ENCODE measurements around the gene EGLN1. TPM values are rescaled to one million over a fixed set of nuclear protein-coding genes. Genes with fewer than 3 reads are reported as not detected.
A peak's percentile ranks its signal among the peaks of the same experiment; 100 is the strongest.

Gene EGLN1
- total and polyA plus RNA-seq, 4 donors: 4.5 to 45.1 (median 16.3) TPM

- DNase-seq (no peak), ATAC-seq (ENCODE audit: insufficient read depth, low FRiP score) (no peak)
- Histone ChIP-seq H3K27me3 (ENCODE audit: control insufficient read depth in 3 of 3, insufficient read depth in 3 of 3, low read length in 2 of 3) (no peaks in the 10 kb centered on the region), H3K4me1 (ENCODE audit: control insufficient read depth in 5 of 5, insufficient read depth in 5 of 5, low read length in 5 of 5) (peaks cover 0 to 60% (median 7%) of the 10 kb centered on the region in 5 donors), H3K36me3 (ENCODE audit: control insufficient read depth in 4 of 4, insufficient read depth in 4 of 4, low read length in 4 of 4) (no peaks in the 10 kb centered on the region), H3K27ac (ENCODE audit: low read depth in 1 of 2, low read length in 1 of 2) (no peak overlapping the region), H3K4me3 (no peak overlapping the region), H3K9ac (ENCODE audit: insufficient read depth in 1 of 2, low read length in 2 of 2) (no peak overlapping the region), H3K9me3 (ENCODE audit: control insufficient read depth in 4 of 4, insufficient read depth in 3 of 4, low read length in 3 of 4) (no peaks in the 10 kb centered on the region)
- TF ChIP-seq CTCF (IDR thresholded peaks at IDR 0.05; ENCODE audit: control extremely low read depth, extremely low read depth): no peak
Measured at GRCh38 chr1:231386466-231386865, 35.6 kb downstream of the EGLN1 start.

- ATAC-seq (ENCODE audit: insufficient read depth, low FRiP score) (peak; percentile 43), DNase-seq (no peak)
- WGBS, 2 donors: 75 to 89% methylated on average over 2 of the region's 2 CpGs
- H3K4me3 ChIP-seq: no peak overlapping the region
- no peaks in the 10 kb centered on the region for H3K9me3 ChIP-seq (ENCODE audit: control insufficient read depth in 4 of 4, insufficient read depth in 3 of 4, low read length in 3 of 4)
- no peak for TF ChIP-seq CTCF (IDR thresholded peaks at IDR 0.05; ENCODE audit: control extremely low read depth, extremely low read depth)
- peaks cover 0 to 56% (median 6%) of the 10 kb centered on the region in 5 donors for H3K4me1 ChIP-seq (ENCODE audit: control insufficient read depth in 5 of 5, insufficient read depth in 5 of 5, low read length in 5 of 5)
- H3K27me3 ChIP-seq (ENCODE audit: control insufficient read depth in 3 of 3, insufficient read depth in 3 of 3, low read length in 2 of 3): no peaks in the 10 kb centered on the region
- no peak overlapping the region for H3K9ac ChIP-seq (ENCODE audit: insufficient read depth in 1 of 2, low read length in 2 of 2)
- H3K36me3 ChIP-seq (ENCODE audit: control insufficient read depth in 4 of 4, insufficient read depth in 4 of 4, low read length in 4 of 4): no peaks in the 10 kb centered on the region
- no peak overlapping the region for H3K27ac ChIP-seq (ENCODE audit: low read depth in 1 of 2, low read length in 1 of 2)
Measured at GRCh38 chr1:231385416-231385748, 36.7 kb downstream of the EGLN1 start.

- 97 to 98% methylated on average over 6 of the region's 6 CpGs for WGBS, 2 donors
Measured at GRCh38 chr1:231384696-231385415, 37.2 kb downstream of the EGLN1 start.

More at GRCh38 chr1:231384696-231385415, 37.2 kb downstream of the EGLN1 start:
- ATAC-seq (ENCODE audit: insufficient read depth, low FRiP score) (no peak), DNase-seq (no peak)
- TF ChIP-seq CTCF (IDR thresholded peaks at IDR 0.05; ENCODE audit: control extremely low read depth, extremely low read depth): no peak
- Histone ChIP-seq H3K9ac (ENCODE audit: insufficient read depth in 1 of 2, low read length in 2 of 2) (no peak overlapping the region), H3K4me3 (no peak overlapping the region), H3K9me3 (ENCODE audit: control insufficient read depth in 4 of 4, insufficient read depth in 3 of 4, low read length in 3 of 4) (no peaks in the 10 kb centered on the region), H3K27ac (ENCODE audit: low read depth in 1 of 2, low read length in 1 of 2) (no peak overlapping the region), H3K36me3 (ENCODE audit: control insufficient read depth in 4 of 4, insufficient read depth in 4 of 4, low read length in 4 of 4) (no peaks in the 10 kb centered on the region), H3K27me3 (ENCODE audit: control insufficient read depth in 3 of 3, insufficient read depth in 3 of 3, low read length in 2 of 3) (no peaks in the 10 kb centered on the region), H3K4me1 (ENCODE audit: control insufficient read depth in 5 of 5, insufficient read depth in 5 of 5, low read length in 5 of 5) (peaks cover 0 to 52% (median 6%) of the 10 kb centered on the region in 5 donors)

Measured in lung (tissue), 12 donors.